Activated CD8-positive, alpha-beta memory T cell treated with anti-CD3 and anti-CD28 coated beads, Interleukin-2, amount 10 ng/mL, durations not matched to agents 7 days and 5 days (primary cell): ENCODE measurements around the gene PBX3. TPM values are rescaled to one million over a fixed set of nuclear protein-coding genes. Genes with fewer than 3 reads are reported as not detected.

Experiments used
- ATAC-seq: fragments of 150-1000 bp; cut with Tn5 transposase; one replicate; pipeline ENCODE4 v1.10.0; 2021; ENCODE audit warnings: moderate library complexity
- CTCF ChIA-PET: fragments of 350-600 bp; sonication (Branson Sonifier 250); formaldehyde crosslinking; loops from one replicate; lab custom pipeline; 2021; ENCODE audit warnings: antibody characterized with exemption; lab: Charles Lee
- DNase-seq: peaks from one replicate; pipeline ENCODE4 v3.0.0-alpha.2; 2020
- H3K27ac Mint-ChIP-seq: one replicate; pipeline ENCODE4 v1.8.0; 2021; ENCODE audit warnings: mild to moderate bottlenecking, mixed read lengths
- H3K27me3 Mint-ChIP-seq: one replicate; pipeline ENCODE4 v1.8.0; 2021; ENCODE audit warnings: mixed read lengths
- H3K36me3 Mint-ChIP-seq: one replicate; pipeline ENCODE4 v1.8.0; 2021; ENCODE audit warnings: mild to moderate bottlenecking, mixed read lengths
- H3K4me1 Mint-ChIP-seq: one replicate; pipeline ENCODE4 v1.8.0; 2021; ENCODE audit warnings: mixed read lengths
- H3K4me3 Mint-ChIP-seq: one replicate; pipeline ENCODE4 v1.8.0; 2021; ENCODE audit warnings: mild to moderate bottlenecking, moderate library complexity, mixed read lengths
- H3K9me3 Mint-ChIP-seq: one replicate; pipeline ENCODE4 v1.8.0; 2022; ENCODE audit warnings: low read depth, mixed read lengths
- total RNA-seq, 2 experiments: library from RNA; stranded (reverse); gene quantifications; one replicate each; pipeline ENCODE4 v1.2.3, GENCODE V29; 2021

PBX3 gene
- total RNA-seq, 2 experiments from 2014 or later = 20.2 to 20.7 TPM

DNA sequence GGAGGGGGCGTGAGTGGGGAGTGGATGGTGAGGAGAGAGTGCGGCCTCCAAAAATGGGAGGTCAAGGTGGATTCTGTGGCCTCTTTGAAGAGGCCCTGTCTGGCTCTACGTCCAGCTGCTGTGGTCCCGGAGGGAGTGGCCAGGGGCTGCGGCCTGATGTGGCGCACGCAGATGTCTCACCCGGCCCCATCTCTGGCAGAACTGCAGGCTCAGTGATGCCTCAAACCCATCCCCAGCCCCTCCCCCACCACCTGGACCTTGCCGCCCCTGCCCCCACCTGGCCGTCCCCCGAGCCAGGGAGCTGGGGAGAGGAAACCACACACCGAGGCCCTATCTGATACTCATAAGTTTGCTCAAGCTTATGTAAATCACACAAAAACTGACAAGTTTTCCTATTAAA is 267.6 kb downstream of the PBX3 start:
- CTCF ChIA-PET = no interaction called here
- Mint-ChIP-seq H3K36me3 (no peaks in the 10 kb centered on the region), H3K9me3 (no peaks in the 10 kb centered on the region), H3K4me1 (no peaks in the 10 kb centered on the region), H3K27me3 (no peaks in the 10 kb centered on the region), H3K27ac (no peak overlapping the region), H3K4me3 (no peak overlapping the region)
- ATAC-seq = no peak
- no peak for DNase-seq

DNA sequence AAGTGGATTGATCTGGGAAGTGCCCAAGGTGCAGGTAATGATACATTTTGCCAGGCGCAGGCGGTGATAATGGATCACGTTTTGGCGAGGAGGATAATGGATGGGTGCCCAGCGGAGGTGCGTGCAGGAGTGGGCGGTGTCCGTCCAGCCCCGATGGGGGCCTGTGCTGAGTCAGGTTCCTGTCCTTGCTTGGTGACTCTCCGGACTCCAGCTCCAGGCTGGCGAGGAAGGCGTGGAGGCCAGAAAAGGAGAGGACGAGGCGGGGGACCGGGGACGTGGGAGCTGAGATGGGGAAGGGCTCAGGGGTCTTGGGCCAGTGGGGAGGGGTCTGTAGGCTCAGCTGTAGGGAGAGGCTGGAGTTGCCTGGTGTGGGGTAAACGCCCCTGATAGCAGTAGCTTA is 268.3 kb downstream of the PBX3 start:
- no peak for ATAC-seq
- DNase-seq = no peak
- CTCF ChIA-PET = no interaction called here
- Mint-ChIP-seq H3K4me1 (no peaks in the 10 kb centered on the region), H3K27ac (no peak overlapping the region), H3K27me3 (peaks cover 2% of the 10 kb centered on the region), H3K36me3 (no peaks in the 10 kb centered on the region), H3K4me3 (no peak overlapping the region), H3K9me3 (no peaks in the 10 kb centered on the region)

GRCh38 chr9:126016579-126017290 is 269.6 kb downstream of the PBX3 start:
- Mint-ChIP-seq H3K4me1 (no peaks in the 10 kb centered on the region), H3K4me3 (no peak overlapping the region), H3K27me3 (peaks cover 5% of the 10 kb centered on the region), H3K9me3 (no peaks in the 10 kb centered on the region), H3K27ac (no peak overlapping the region), H3K36me3 (no peaks in the 10 kb centered on the region)
- CTCF ChIA-PET = no interaction called here
- no peak for ATAC-seq
- no peak for DNase-seq

Other genes starting within 250 kb of the PBX3 start
- gene MAPKAP1, start 40.2 kb upstream of the PBX3 start, total RNA-seq = 10 to 100 TPM; 53.2 to 59.4 TPM